ENCODE results near the gene PNPLA3. TPM values are rescaled to one million over a fixed set of nuclear protein-coding genes. Genes with fewer than 3 reads are reported as not detected.

PNPLA3 gene
- total and polyA plus RNA-seq, 8 donors = 0.34 to 2.4 (median 0.50) TPM

DNA sequence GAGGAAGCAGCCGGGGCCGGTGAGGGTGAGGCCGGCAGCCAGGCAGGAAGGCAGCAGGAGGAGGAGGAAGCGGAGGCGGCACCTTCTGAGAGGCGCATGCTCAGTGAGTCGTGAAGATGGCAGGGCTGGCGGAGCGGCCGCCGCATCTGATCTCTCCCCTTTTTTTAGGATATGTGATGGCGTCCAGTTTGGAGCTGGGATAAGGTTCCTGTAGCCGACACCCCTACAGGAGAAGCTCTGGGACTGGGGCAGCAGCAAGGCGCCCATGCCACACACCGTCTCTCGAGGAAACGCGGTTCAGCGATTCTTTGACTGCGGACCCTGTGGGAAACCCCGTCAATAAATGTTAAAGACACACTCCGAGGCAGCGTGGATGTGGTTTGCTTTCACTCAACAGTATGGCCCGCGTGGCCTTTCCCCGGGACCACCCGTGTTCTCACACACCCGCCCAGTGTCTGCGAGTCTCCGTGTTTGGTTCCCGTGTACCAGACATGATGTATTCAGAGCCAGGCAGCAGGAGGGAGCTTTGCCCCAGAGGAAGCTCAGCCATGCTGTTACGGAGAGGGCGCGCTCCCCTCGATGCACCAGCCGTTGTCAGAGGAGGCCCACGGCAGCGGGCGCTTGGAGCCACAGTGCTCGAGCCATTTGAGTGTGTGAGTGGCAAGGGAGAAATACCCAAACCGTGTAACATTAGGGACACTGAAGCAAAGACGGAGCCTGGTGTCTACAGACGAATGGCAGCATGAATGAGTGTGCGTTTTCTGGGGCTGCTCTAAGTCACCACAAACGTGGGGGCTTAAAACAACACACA, 72.8 kb downstream of the PNPLA3 start:
- peaks cover 0 to 62% of the 10 kb centered on the region in 2 donors for H3K36me3 ChIP-seq
- DNase-seq = peak in 2 of 4 donors; percentile 83 to 94
- TF ChIP-seq, protein P1, sequence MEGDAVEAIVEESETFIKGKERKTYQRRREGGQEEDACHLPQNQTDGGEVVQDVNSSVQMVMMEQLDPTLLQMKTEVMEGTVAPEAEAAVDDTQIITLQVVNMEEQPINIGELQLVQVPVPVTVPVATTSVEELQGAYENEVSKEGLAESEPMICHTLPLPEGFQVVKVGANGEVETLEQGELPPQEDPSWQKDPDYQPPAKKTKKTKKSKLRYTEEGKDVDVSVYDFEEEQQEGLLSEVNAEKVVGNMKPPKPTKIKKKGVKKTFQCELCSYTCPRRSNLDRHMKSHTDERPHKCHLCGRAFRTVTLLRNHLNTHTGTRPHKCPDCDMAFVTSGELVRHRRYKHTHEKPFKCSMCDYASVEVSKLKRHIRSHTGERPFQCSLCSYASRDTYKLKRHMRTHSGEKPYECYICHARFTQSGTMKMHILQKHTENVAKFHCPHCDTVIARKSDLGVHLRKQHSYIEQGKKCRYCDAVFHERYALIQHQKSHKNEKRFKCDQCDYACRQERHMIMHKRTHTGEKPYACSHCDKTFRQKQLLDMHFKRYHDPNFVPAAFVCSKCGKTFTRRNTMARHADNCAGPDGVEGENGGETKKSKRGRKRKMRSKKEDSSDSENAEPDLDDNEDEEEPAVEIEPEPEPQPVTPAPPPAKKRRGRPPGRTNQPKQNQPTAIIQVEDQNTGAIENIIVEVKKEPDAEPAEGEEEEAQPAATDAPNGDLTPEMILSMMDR (IDR thresholded peaks at IDR 0.05) = no peak
- H3K4me1 ChIP-seq = peaks cover 0 to 13% of the 10 kb centered on the region in 2 donors
- ATAC-seq = peak; percentile 50
- H3K4me3 ChIP-seq = peak overlapping the region in 1 of 2 donors; percentile 29
- no peaks in the 10 kb centered on the region for H3K27me3 ChIP-seq
- peak overlapping the region in 1 of 2 donors; percentile 65 for H3K27ac ChIP-seq
- no peaks in the 10 kb centered on the region for H3K9me3 ChIP-seq
- intact Hi-C loops (cut with DNase I) = loop anchor here in 1 of 2 donors (10.0 kb wide), 1 partner anchor 628 kb away; no protein-coding TSS in a partner anchor

DNA sequence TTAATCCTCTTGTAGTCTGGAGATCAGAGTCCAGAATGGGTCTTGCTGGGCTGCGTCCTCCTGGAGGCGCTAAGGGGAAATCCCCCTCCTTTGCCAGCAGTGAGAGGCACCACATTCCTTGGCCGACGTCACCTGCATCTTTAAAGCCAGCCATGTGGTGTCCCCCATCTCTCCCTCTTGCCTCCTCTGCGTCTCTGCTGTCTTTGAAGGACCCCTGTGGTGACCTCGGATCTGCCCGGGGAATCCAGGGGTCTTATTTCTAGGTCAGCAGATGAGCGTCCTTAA, 73.3 kb downstream of the PNPLA3 start:
- H3K4me3 ChIP-seq = no peak overlapping the region
- no peaks in the 10 kb centered on the region for H3K27me3 ChIP-seq
- no peaks in the 10 kb centered on the region for H3K9me3 ChIP-seq
- ATAC-seq (no peak), DNase-seq (no peak)
- intact Hi-C loops (cut with DNase I) = loop anchor here in 1 of 2 donors (10.0 kb wide), 1 partner anchor 628 kb away; no protein-coding TSS in a partner anchor
- peaks cover 0 to 13% of the 10 kb centered on the region in 2 donors for H3K4me1 ChIP-seq
- H3K36me3 ChIP-seq = peaks cover 0 to 56% of the 10 kb centered on the region in 2 donors
- no peak overlapping the region for H3K27ac ChIP-seq
- TF ChIP-seq, protein P1 (IDR thresholded peaks at IDR 0.05) = no peak

Other genes with a start within 250 kb of the PNPLA3 start
- gene EFCAB6, start 111.5 kb upstream of the PNPLA3 start, total RNA-seq = 1 to 10 TPM; 2.0 to 3.2 TPM
- 1 to 10 TPM; 3.1 to 5.5 (median 3.9) TPM for gene EFCAB6, start 111.5 kb upstream of the PNPLA3 start, polyA plus RNA-seq (ENCODE audit: insufficient read length in 6 of 6)
- gene SULT4A1, start 61.3 kb upstream of the PNPLA3 start, total RNA-seq = not detected
- 1 to 10 TPM in 5 of 6 donors, under 1 TPM in 1; 0.85 to 2.5 (median 1.6) TPM for gene SULT4A1, start 61.3 kb upstream of the PNPLA3 start, polyA plus RNA-seq (ENCODE audit: insufficient read length in 6 of 6)
- gene PNPLA5, start 31.8 kb upstream of the PNPLA3 start, total RNA-seq = not detected
- gene PNPLA5, start 31.8 kb upstream of the PNPLA3 start, polyA plus RNA-seq (ENCODE audit: insufficient read length in 6 of 6) = under 1 TPM in 4 of 6 donors, not detected in 2; 0.06 to 0.13 (median 0.08) TPM
- 10 to 100 TPM; 23.3 to 32.0 TPM for gene SAMM50, start 31.6 kb downstream of the PNPLA3 start, total RNA-seq
- 10 to 100 TPM; 57.9 to 66.6 (median 63.5) TPM for gene SAMM50, start 31.6 kb downstream of the PNPLA3 start, polyA plus RNA-seq (ENCODE audit: insufficient read length in 6 of 6)
- gene PARVB, start 100.5 kb downstream of the PNPLA3 start, total RNA-seq = 10 to 100 TPM; 31.7 to 53.7 TPM
- 10 to 100 TPM; 32.7 to 42.5 (median 34.0) TPM for gene PARVB, start 100.5 kb downstream of the PNPLA3 start, polyA plus RNA-seq (ENCODE audit: insufficient read length in 6 of 6)